ENCODE results near the gene RYR3.

- no peak for TF ChIP-seq CTCF (IDR thresholded peaks at IDR 0.05; ENCODE audit: insufficient read depth, low read depth, low read length)
- TF ChIP-seq EZH2 (IDR thresholded peaks at IDR 0.05; ENCODE audit: insufficient read depth, low read length): no peak
These were observed 165.3 kb downstream of the RYR3 start for GRCh38 chr15:33476076-33476475.

All from astrocyte (in vitro differentiated cells and primary cell).